Endothelial cell of umbilical vein (primary cell): ENCODE data around the gene CCDC106. TPM values are rescaled to one million over a fixed set of nuclear protein-coding genes. Genes with fewer than 3 reads are reported as not detected.

Experiments used
- BruUV-seq: library from RNA; stranded (reverse); fragments of 400-500 nt; replicated peaks from 2 replicates; lab custom pipeline; 2021; lab: Mats Ljungman, UMichigan
- CTCF ChIA-PET: fragments of 300-600, 350-600 bp; sonication (Branson Sonifier 250); formaldehyde crosslinking; loops from one replicate; lab custom pipeline; 2021; ENCODE audit warnings: antibody characterized with exemption, inconsistent platforms; lab: Charles Lee
- POLR2A ChIA-PET: fragments of 300-600, 350-600 bp; sonication (Branson Sonifier 250); formaldehyde crosslinking; loops from one replicate; lab custom pipeline; 2021; ENCODE audit warnings: antibody characterized with exemption, inconsistent platforms; lab: Charles Lee
- DNase-seq: peaks from one replicate; pipeline ENCODE4 v3.0.0-alpha.2; 2011; ENCODE audit warnings: low read depth, low spot score
- FAIRE-seq: peaks from 2 replicates; lab custom pipeline; 2011; peaks lifted over from hg19 to GRCh38; lab: Jason Lieb, UNC
- H2AFZ ChIP-seq: 2 replicates; pipeline ENCODE4 v1.6.0; 2012; ENCODE audit warnings: low read depth, low read length, control low read depth, inconsistent platforms
- H3K27ac ChIP-seq: 2 replicates; pipeline ENCODE4 v1.5.1; 2011; ENCODE audit warnings: low read depth, mild to moderate bottlenecking, control low read depth, low read length, moderate library complexity; ENCODE audit not compliant: insufficient read depth
- H3K27me3 ChIP-seq, 2 experiments: 2 replicates each; pipeline versions ENCODE4 v1.6.0 to v1.6.1; 2011; ENCODE audit warnings: low read length in 2 of 2, mixed read lengths in 1 of 2; ENCODE audit not compliant: control insufficient read depth in 2 of 2, insufficient read depth in 2 of 2
- H3K36me3 ChIP-seq, 2 experiments: 2 replicates in 1 of 2; 3 replicates in 1 of 2; pipeline ENCODE4 v1.5.1; 2011; ENCODE audit warnings: low read length in 2 of 2, mild to moderate bottlenecking in 1 of 2, moderate library complexity in 1 of 2; ENCODE audit not compliant: control insufficient read depth in 2 of 2, insufficient read depth in 2 of 2; ENCODE audit errors: extremely low read depth in 1 of 2
- H3K4me1 ChIP-seq: 3 replicates; pipeline ENCODE4 v1.5.1; 2011; ENCODE audit warnings: mild to moderate bottlenecking, low read length; ENCODE audit not compliant: control insufficient read depth, insufficient read depth; ENCODE audit errors: extremely low read depth
- H3K4me2 ChIP-seq: 2 replicates; pipeline ENCODE4 v1.6.1; 2011; ENCODE audit warnings: low read length, control low read depth, mixed read lengths; ENCODE audit not compliant: insufficient read depth
- H3K4me3 ChIP-seq, 3 experiments: fragments of 200-600 bp in 1 of 3; sonication (generic), shearing (Covaris generic) in 1 of 3; replicated peaks in 1 of 3; 2 replicates each; pipeline ENCODE4 v1.5.1; 2011 to 2016; ENCODE audit warnings: control low read depth in 3 of 3, low read length in 3 of 3, mild to moderate bottlenecking in 2 of 3, inconsistent platforms in 1 of 3, low read depth in 1 of 3, moderate library complexity in 1 of 3; ENCODE audit not compliant: insufficient read depth in 1 of 3
- H3K79me2 ChIP-seq: 2 replicates; pipeline ENCODE4 v1.6.0; 2012; ENCODE audit warnings: low read length, inconsistent platforms; ENCODE audit not compliant: control insufficient read depth, insufficient read depth
- H3K9ac ChIP-seq: replicated peaks from 2 replicates; pipeline ENCODE3; 2011; ENCODE audit warnings: low read length, control low read depth; ENCODE audit not compliant: insufficient read depth; ENCODE audit errors: extremely low read depth
- H3K9me1 ChIP-seq: replicated peaks from 3 replicates; pipeline ENCODE4 v1.6.0; 2011; ENCODE audit warnings: mild to moderate bottlenecking, low read length; ENCODE audit not compliant: control insufficient read depth, insufficient read depth; ENCODE audit errors: extremely low read depth
- H3K9me3 ChIP-seq: replicated peaks from 2 replicates; pipeline ENCODE4 v1.5.1; 2012; ENCODE audit warnings: low read length, inconsistent platforms; ENCODE audit not compliant: control insufficient read depth, insufficient read depth
- H4K20me1 ChIP-seq: replicated peaks from 2 replicates; pipeline ENCODE3; 2011; ENCODE audit warnings: mild to moderate bottlenecking, low read length; ENCODE audit not compliant: control insufficient read depth, insufficient read depth; ENCODE audit errors: extremely low read depth
- EZH2 ChIP-seq: IDR thresholded peaks from 2 replicates; pipeline ENCODE4 v1.6.1; 2012; ENCODE audit warnings: borderline replicate concordance, low read depth, mild to moderate bottlenecking, moderate library complexity, low read length, inconsistent platforms; ENCODE audit not compliant: severe bottlenecking
- FOS ChIP-seq: IDR thresholded peaks from 2 replicates; pipeline ENCODE4 v1.6.1; 2011; ENCODE audit warnings: mild to moderate bottlenecking, low read length, moderate library complexity, borderline replicate concordance; ENCODE audit not compliant: insufficient read depth
- JUN ChIP-seq: IDR thresholded peaks from 2 replicates; pipeline ENCODE4 v1.6.1; 2011; ENCODE audit warnings: borderline replicate concordance, low read depth; ENCODE audit not compliant: insufficient read length, insufficient read depth
- POLR2A ChIP-seq: IDR thresholded peaks from 2 replicates; pipeline ENCODE4 v1.6.1; 2012; ENCODE audit warnings: low read depth, mild to moderate bottlenecking, control low read depth, low read length
- dilution Hi-C: fragments of 300-500 bp; cut with MboI; formaldehyde crosslinking; loops from one replicate; pipeline ENCODE4 v1.15.0; 2019; ENCODE audit warnings: low sequenced_read_pairs; ENCODE audit not compliant: extremely low pct_ligation_motif_present
- intact Hi-C: fragments of 100-400 bp; cut with micrococcal nuclease; formaldehyde crosslinking; loops from one replicate; pipeline ENCODE4 v1.10.0; 2022
- polyA plus RNA-seq, 4 experiments: library from polyadenylated mRNA; depleted of rRNA in 3 of 4; stranded (reverse) in 3 of 4; unstranded in 1 of 4; fragments of >200 nt; gene quantifications; 2 replicates each; pipeline versions ENCODE4 v1.2.1 to v1.2.3, GENCODE V29; 2011 to 2012; ENCODE audit warnings: missing spikeins in 1 of 4
- total RNA-seq: library from RNA; stranded (reverse); gene quantifications from 2 replicates; pipeline ENCODE4 v1.2.3, GENCODE V29; 2021
- TF ChIP-seq, protein P1 (sequence below), 2 donors: IDR thresholded peaks; 1 replicate in 1 of 2; 2 replicates in 1 of 2; pipeline ENCODE4 v1.5.1; 2011; ENCODE audit warnings: low read length in 2 of 2, mild to moderate bottlenecking in 2 of 2, moderate library complexity in 2 of 2, control low read depth in 1 of 2, inconsistent platforms in 1 of 2, low read depth in 1 of 2; ENCODE audit not compliant: insufficient read depth in 1 of 2; ENCODE audit errors: extremely low read depth in 1 of 2
- TF ChIP-seq, protein P2 (sequence below): IDR thresholded peaks from 2 replicates; pipeline ENCODE4 v1.6.1; 2011; ENCODE audit not compliant: insufficient read depth, insufficient read length

The CCDC106 gene
- total and polyA plus RNA-seq, 2 donors (not counting 3 experiments of a cell fraction or from before 2014, with no cell fraction given): 11.8 to 12.0 TPM

DNA sequence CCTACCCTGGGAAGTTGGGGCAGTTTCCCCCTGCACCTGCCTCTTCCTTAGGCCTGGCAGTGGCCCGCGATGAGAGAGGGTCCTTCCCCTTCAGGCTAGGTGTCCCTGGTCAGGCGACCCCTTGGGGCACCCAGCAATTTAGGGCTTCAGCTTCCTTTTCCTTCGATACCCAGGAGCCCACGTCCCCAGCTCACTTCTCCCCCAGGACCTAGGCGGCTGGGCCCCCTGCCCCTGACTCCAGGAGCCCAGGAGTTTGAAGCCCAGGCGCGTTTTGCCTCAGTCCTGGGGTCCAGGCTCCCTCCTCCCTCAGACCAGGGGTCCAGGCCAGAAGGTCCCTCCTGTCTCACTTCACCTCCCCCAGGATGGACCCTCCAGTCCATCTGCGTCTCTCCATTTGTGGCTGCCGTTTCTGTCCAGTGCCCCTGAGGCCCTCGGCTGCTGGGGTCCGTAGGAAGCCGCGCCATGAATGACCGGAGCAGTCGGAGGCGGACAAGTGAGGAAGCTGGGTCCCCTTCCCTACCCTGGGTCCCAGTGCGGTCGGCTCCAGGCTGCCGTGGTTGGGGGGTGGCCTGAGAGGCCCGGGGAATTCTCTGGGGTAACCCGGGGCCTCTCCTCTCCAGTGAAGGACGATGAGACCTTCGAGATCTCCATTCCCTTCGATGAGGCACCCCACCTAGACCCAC, 714 bp downstream of the CCDC106 start:
- CTCF ChIA-PET: interaction anchor here (0.7 to 1.7 kb wide), 2 partner anchors 16 to 23 kb away, joined by 4 to 6 read pairs; no protein-coding TSS in a partner anchor
- peak overlapping the region; percentile 97 for H2AFZ ChIP-seq
- intact Hi-C loops: no loop called here

More for the DNA sequence above, 714 bp downstream of the CCDC106 start:
- Histone ChIP-seq H3K9ac (peak overlapping the region; percentile 61), H3K9me1 (no peaks in the 10 kb centered on the region), H4K20me1 (no peaks in the 10 kb centered on the region), H3K4me3 (peak overlapping the region; percentile 71 to 82 (median 77)), H3K4me2 (peak overlapping the region; percentile 60), H3K27me3 (no peaks in the 10 kb centered on the region), H3K36me3 (peaks cover 3 to 12% of the 10 kb centered on the region in 2 experiments), H3K9me3 (no peaks in the 10 kb centered on the region), H3K79me2 (peaks cover 18% of the 10 kb centered on the region), H3K4me1 (peaks cover 17% of the 10 kb centered on the region), H3K27ac (no peak overlapping the region)
- POLR2A ChIA-PET: no interaction called here
- no TSS peak for BruUV-seq
- DNase-seq (no peak), FAIRE-seq (no peak)
- dilution Hi-C loops: no loop called here
- no peak for TF ChIP-seq FOS
- TF ChIP-seq, protein P1, sequence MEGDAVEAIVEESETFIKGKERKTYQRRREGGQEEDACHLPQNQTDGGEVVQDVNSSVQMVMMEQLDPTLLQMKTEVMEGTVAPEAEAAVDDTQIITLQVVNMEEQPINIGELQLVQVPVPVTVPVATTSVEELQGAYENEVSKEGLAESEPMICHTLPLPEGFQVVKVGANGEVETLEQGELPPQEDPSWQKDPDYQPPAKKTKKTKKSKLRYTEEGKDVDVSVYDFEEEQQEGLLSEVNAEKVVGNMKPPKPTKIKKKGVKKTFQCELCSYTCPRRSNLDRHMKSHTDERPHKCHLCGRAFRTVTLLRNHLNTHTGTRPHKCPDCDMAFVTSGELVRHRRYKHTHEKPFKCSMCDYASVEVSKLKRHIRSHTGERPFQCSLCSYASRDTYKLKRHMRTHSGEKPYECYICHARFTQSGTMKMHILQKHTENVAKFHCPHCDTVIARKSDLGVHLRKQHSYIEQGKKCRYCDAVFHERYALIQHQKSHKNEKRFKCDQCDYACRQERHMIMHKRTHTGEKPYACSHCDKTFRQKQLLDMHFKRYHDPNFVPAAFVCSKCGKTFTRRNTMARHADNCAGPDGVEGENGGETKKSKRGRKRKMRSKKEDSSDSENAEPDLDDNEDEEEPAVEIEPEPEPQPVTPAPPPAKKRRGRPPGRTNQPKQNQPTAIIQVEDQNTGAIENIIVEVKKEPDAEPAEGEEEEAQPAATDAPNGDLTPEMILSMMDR (IDR thresholded peaks at IDR 0.05; ENCODE audit: extremely low read depth in 1 of 2, insufficient read depth in 1 of 2, low read depth in 1 of 2, low read length in 2 of 2): no peak
- no peak for TF ChIP-seq JUN
- TF ChIP-seq EZH2: no peak
- TF ChIP-seq, protein P2, sequence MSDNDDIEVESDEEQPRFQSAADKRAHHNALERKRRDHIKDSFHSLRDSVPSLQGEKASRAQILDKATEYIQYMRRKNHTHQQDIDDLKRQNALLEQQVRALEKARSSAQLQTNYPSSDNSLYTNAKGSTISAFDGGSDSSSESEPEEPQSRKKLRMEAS: no peak
- no peak for TF ChIP-seq POLR2A
